ENCODE data around the gene GTF2F2.

Gene GTF2F2, protein sequence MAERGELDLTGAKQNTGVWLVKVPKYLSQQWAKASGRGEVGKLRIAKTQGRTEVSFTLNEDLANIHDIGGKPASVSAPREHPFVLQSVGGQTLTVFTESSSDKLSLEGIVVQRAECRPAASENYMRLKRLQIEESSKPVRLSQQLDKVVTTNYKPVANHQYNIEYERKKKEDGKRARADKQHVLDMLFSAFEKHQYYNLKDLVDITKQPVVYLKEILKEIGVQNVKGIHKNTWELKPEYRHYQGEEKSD

GRCh38 chr13:45119991-45120864 is at the start of gene GTF2F2:
Gene GTF2F2, plus strand, starts transcription at chr13:45120510. Its CDS starts 146 bp downstream, at chr13:45120656.
- POLR2A ChIA-PET: interaction anchor here (1.0 to 1.5 kb wide), 4 partner anchors 11 to 87 kb away, joined by 3 to 6 read pairs (median 3); no protein-coding TSS in a partner anchor
- DNase-seq (ENCODE audit: extremely low spot score): peak; percentile 91
- CTCF ChIA-PET: interaction anchor here (0.5 kb wide), 1 partner anchor 322 kb away, joined by 4 read pairs; no protein-coding TSS in a partner anchor
- TF ChIP-seq FOXM1 (IDR thresholded peaks at IDR 0.05; ENCODE audit: borderline replicate concordance) (no peak), L3MBTL2 (conservative IDR thresholded peaks at IDR 0.05) (peak; percentile 88), ELF4 (IDR thresholded peaks at IDR 0.05) (no peak)

GRCh38 chr13:45073809-45074208 is 46.5 kb upstream of the GTF2F2 start:
- DNase-seq (ENCODE audit: extremely low spot score): no peak
- TF ChIP-seq CTBP1 (IDR thresholded peaks at IDR 0.05; ENCODE audit: borderline replicate concordance) (no peak), L3MBTL2 (conservative IDR thresholded peaks at IDR 0.05) (no peak), SP1 (IDR thresholded peaks at IDR 0.05) (no peak), ARNT (IDR thresholded peaks at IDR 0.05) (no peak), HDGF (IDR thresholded peaks at IDR 0.05; ENCODE audit: borderline replicate concordance) (no peak), FOXM1 (IDR thresholded peaks at IDR 0.05; ENCODE audit: borderline replicate concordance) (no peak), FOXK2 (IDR thresholded peaks at IDR 0.05) (no peak), LEF1 (IDR thresholded peaks at IDR 0.05; ENCODE audit: borderline replicate concordance) (no peak), FOXA1 (IDR thresholded peaks at IDR 0.05) (no peak), TARDBP (IDR thresholded peaks at IDR 0.05) (no peak), ZNF384 (IDR thresholded peaks at IDR 0.05) (no peak), SUZ12 (IDR thresholded peaks at IDR 0.05) (no peak)
- TF ChIP-seq, protein P1, sequence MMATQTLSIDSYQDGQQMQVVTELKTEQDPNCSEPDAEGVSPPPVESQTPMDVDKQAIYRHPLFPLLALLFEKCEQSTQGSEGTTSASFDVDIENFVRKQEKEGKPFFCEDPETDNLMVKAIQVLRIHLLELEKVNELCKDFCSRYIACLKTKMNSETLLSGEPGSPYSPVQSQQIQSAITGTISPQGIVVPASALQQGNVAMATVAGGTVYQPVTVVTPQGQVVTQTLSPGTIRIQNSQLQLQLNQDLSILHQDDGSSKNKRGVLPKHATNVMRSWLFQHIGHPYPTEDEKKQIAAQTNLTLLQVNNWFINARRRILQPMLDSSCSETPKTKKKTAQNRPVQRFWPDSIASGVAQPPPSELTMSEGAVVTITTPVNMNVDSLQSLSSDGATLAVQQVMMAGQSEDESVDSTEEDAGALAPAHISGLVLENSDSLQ (IDR thresholded peaks at IDR 0.05): no peak
- ChIA-PET POLR2A (no interaction called here), CTCF (no interaction called here)

DNA sequence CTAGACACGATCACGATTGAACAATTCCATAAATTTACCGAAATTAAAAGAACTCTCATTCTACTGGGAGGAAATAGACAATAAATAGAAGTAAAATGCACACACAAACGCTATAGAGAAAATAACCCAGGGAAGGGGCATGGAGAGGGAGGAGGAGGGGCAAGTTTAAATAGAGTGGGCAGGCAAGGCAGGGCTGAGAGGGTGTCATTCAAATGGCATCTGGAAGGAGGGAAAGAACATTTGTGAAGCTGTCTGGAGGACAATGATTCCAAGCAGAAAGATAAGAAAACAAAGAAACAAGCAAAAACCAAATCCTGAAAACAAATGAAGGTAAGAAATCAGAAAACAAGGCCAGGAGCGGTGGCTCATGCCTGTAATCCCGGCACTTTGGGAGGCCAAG is 45.6 kb upstream of the GTF2F2 start:
- no peak for TF ChIP-seq ARNT (IDR thresholded peaks at IDR 0.05)
- no peak for TF ChIP-seq CTBP1 (IDR thresholded peaks at IDR 0.05; ENCODE audit: borderline replicate concordance)
- no peak for TF ChIP-seq ZNF384 (IDR thresholded peaks at IDR 0.05)
- TF ChIP-seq ELF4 (IDR thresholded peaks at IDR 0.05): no peak
- no peak for TF ChIP-seq TARDBP (IDR thresholded peaks at IDR 0.05)
- TF ChIP-seq NFRKB (IDR thresholded peaks at IDR 0.05): no peak
- no peak for TF ChIP-seq HDGF (IDR thresholded peaks at IDR 0.05; ENCODE audit: borderline replicate concordance)
- no peak for TF ChIP-seq FOXM1 (IDR thresholded peaks at IDR 0.05; ENCODE audit: borderline replicate concordance)
- TF ChIP-seq FOXA1 (IDR thresholded peaks at IDR 0.05): no peak
- TF ChIP-seq L3MBTL2 (conservative IDR thresholded peaks at IDR 0.05): no peak
- no peak for TF ChIP-seq SUZ12 (IDR thresholded peaks at IDR 0.05)
- no peak for TF ChIP-seq SP1 (IDR thresholded peaks at IDR 0.05)
- no peak for TF ChIP-seq BHLHE40 (IDR thresholded peaks at IDR 0.05; ENCODE audit: borderline replicate concordance)
- TF ChIP-seq, protein P1 (IDR thresholded peaks at IDR 0.05): no peak
- no peak for TF ChIP-seq FOXK2 (IDR thresholded peaks at IDR 0.05)
- no peak for TF ChIP-seq LEF1 (IDR thresholded peaks at IDR 0.05; ENCODE audit: borderline replicate concordance)
- POLR2A ChIA-PET: no interaction called here
- CTCF ChIA-PET: no interaction called here
- no peak for DNase-seq (ENCODE audit: extremely low spot score)

- POLR2A ChIA-PET: no interaction called here
- DNase-seq (ENCODE audit: extremely low spot score): no peak
- no peak for TF ChIP-seq NFRKB (IDR thresholded peaks at IDR 0.05)
- no peak for TF ChIP-seq FOXM1 (IDR thresholded peaks at IDR 0.05; ENCODE audit: borderline replicate concordance)
- no peak for TF ChIP-seq CTBP1 (IDR thresholded peaks at IDR 0.05; ENCODE audit: borderline replicate concordance)
- TF ChIP-seq ZNF384 (IDR thresholded peaks at IDR 0.05): no peak
- no peak for TF ChIP-seq ELF4 (IDR thresholded peaks at IDR 0.05)
- no peak for TF ChIP-seq L3MBTL2 (conservative IDR thresholded peaks at IDR 0.05)
- no peak for TF ChIP-seq SP1 (IDR thresholded peaks at IDR 0.05)
- TF ChIP-seq FOXA1 (IDR thresholded peaks at IDR 0.05): no peak
- no peak for TF ChIP-seq SUZ12 (IDR thresholded peaks at IDR 0.05)
- CTCF ChIA-PET: no interaction called here
Measured at GRCh38 chr13:45078003-45078402, 42.3 kb upstream of the GTF2F2 start.

DNA sequence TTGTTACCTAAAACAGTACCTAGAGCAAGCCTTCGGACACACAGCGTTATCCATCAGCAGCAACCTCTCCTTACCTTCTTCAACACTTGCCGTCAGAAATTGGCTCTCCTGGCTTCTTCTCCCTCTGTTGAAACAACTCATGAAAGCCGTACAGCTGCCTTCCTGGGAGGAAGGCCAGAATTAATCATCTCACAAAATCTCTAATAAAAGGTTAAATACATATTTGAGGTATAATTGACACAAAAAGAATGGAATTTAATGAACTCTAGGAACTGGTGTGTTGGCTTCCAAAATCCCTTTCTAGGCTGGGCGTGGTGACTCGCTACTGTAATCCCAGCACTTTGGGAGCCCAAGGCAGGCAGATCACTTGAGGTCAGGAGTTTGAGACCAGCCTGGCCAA is 37.3 kb upstream of the GTF2F2 start:
- ChIA-PET CTCF (no interaction called here), POLR2A (no interaction called here)
- no peak for DNase-seq (ENCODE audit: extremely low spot score)
- no peak for TF ChIP-seq ZNF384 (IDR thresholded peaks at IDR 0.05)
- TF ChIP-seq FOXA1 (IDR thresholded peaks at IDR 0.05): no peak
- TF ChIP-seq FOXK2 (IDR thresholded peaks at IDR 0.05): no peak
- TF ChIP-seq FOXM1 (IDR thresholded peaks at IDR 0.05; ENCODE audit: borderline replicate concordance): no peak
- TF ChIP-seq CTBP1 (IDR thresholded peaks at IDR 0.05; ENCODE audit: borderline replicate concordance): no peak
- no peak for TF ChIP-seq TARDBP (IDR thresholded peaks at IDR 0.05)
- TF ChIP-seq NFRKB (IDR thresholded peaks at IDR 0.05): no peak
- no peak for TF ChIP-seq HDGF (IDR thresholded peaks at IDR 0.05; ENCODE audit: borderline replicate concordance)

DNA sequence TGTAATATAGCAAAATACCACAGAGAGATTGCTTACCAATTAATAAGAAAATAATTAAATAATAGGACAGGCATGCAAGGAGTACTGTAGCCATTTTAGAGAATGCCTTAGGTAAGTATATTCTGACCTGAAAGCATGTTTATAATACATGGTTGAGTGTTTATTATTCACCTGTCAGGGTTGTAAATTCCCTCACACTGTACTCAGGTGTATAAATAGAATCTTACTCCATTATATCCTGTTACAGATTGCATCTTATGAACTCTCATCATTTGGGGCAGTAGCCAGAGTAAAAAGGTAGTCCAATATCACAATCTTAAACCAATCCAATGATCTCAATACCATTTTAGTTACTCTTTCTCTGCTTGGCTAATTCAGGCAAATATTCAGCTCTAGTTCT is 35.8 kb upstream of the GTF2F2 start:
- no peak for DNase-seq (ENCODE audit: extremely low spot score)
- CTCF ChIA-PET: no interaction called here
- POLR2A ChIA-PET: no interaction called here
- TF ChIP-seq FOXK2 (IDR thresholded peaks at IDR 0.05): no peak
- no peak for TF ChIP-seq LEF1 (IDR thresholded peaks at IDR 0.05; ENCODE audit: borderline replicate concordance)
- TF ChIP-seq SUZ12 (IDR thresholded peaks at IDR 0.05): no peak
- TF ChIP-seq L3MBTL2 (conservative IDR thresholded peaks at IDR 0.05): no peak
- TF ChIP-seq FOXA1 (IDR thresholded peaks at IDR 0.05): no peak
- no peak for TF ChIP-seq CTBP1 (IDR thresholded peaks at IDR 0.05; ENCODE audit: borderline replicate concordance)
- no peak for TF ChIP-seq ELF4 (IDR thresholded peaks at IDR 0.05)
- no peak for TF ChIP-seq BHLHE40 (IDR thresholded peaks at IDR 0.05; ENCODE audit: borderline replicate concordance)
- TF ChIP-seq, protein P1 (IDR thresholded peaks at IDR 0.05): no peak

Measured in HEK293T (cell line).